ENCODE results near the gene TRAK1.
A peak's percentile ranks its signal among the peaks of the same experiment; 100 is the strongest.

Gene TRAK1

DNA sequence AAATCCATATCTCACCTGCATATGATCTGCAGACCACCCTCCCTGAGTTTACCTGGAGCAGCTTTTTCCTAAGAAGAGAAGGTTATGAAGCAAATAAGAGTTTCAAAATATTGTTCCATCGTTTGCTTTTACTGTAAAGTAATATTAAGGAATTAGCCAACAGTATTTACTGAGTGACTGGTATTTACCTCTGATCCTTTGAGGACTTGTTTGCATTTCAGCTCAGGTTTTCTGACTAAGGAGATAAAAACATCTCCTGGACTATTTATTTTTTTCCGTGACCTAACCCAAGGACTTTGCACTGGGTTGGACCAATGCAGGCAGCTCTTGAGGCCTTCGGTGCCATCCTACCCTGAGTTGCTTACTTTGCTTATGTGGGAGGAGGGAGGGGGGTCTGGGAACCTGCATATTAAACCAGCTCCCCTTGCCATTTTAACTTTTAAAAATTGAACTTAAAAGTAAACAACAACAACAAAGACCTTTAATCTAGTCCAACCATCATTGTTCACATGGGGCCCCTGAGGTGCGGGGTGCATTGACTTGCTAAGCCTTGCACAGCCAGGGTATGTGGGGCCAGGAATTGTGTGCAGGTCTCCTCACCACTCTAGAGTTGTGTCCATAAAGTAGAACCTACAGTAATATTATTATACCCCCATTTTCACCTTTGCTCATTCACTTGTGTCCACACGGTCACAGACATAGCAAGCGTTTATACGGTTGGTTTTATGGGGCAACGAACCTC, 39.3 kb downstream of the TRAK1 start:
- Mint-ChIP-seq H3K27ac (no peak overlapping the region), H3K4me3 (no peak overlapping the region), H3K4me1 (no peaks in the 10 kb centered on the region), H3K36me3 (ENCODE audit: low read depth) (peaks cover 22% of the 10 kb centered on the region), H3K9me3 (no peaks in the 10 kb centered on the region), H3K27me3 (ENCODE audit: low read depth, poor library complexity) (no peaks in the 10 kb centered on the region)
- no peak for DNase-seq
- TF ChIP-seq, protein P1, sequence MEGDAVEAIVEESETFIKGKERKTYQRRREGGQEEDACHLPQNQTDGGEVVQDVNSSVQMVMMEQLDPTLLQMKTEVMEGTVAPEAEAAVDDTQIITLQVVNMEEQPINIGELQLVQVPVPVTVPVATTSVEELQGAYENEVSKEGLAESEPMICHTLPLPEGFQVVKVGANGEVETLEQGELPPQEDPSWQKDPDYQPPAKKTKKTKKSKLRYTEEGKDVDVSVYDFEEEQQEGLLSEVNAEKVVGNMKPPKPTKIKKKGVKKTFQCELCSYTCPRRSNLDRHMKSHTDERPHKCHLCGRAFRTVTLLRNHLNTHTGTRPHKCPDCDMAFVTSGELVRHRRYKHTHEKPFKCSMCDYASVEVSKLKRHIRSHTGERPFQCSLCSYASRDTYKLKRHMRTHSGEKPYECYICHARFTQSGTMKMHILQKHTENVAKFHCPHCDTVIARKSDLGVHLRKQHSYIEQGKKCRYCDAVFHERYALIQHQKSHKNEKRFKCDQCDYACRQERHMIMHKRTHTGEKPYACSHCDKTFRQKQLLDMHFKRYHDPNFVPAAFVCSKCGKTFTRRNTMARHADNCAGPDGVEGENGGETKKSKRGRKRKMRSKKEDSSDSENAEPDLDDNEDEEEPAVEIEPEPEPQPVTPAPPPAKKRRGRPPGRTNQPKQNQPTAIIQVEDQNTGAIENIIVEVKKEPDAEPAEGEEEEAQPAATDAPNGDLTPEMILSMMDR (IDR thresholded peaks at IDR 0.05) = no peak

DNA sequence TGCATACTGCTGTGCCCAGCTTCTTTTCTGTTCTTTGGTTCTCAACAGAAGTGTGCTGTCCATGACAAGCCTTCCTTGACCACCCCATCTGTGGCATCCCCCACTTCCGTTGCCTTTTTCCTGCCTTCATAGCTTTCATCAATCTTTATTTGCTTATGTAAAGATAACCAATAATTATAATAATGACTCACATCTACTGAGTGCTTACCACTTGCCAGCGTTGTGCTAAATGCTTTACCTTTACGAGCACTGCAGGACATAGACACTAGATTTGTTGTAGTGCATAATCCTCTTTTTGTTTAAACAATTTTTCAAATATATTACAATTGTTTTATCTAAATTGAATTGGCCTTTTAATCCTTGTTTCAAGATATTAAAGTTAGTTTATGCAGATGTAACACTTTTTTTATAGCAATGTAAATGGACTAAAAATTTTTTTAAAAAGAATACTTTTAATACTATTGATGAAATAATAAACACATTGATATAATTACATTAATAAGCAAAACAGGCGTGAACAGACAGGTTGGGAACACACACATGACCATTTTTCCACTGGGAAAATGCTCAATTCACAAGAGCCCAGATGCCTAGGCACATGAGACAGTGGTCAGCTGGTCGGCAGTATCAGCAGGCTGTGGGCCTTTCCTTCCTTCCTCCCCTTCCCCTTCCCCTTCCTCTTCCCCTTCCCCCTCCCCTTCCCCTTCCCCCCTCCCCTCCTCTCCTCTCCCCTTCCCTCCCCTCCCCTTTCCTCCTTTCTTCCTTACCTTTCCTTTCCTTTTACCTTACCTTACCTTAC, 42.5 kb downstream of the TRAK1 start:
- H3K36me3 Mint-ChIP-seq (ENCODE audit: low read depth) = peaks cover 4% of the 10 kb centered on the region
- H3K4me3 Mint-ChIP-seq = no peak overlapping the region
- no peaks in the 10 kb centered on the region for H3K4me1 Mint-ChIP-seq
- H3K27me3 Mint-ChIP-seq (ENCODE audit: low read depth, poor library complexity) = no peaks in the 10 kb centered on the region
- H3K27ac Mint-ChIP-seq = no peak overlapping the region
- TF ChIP-seq, protein P1 (IDR thresholded peaks at IDR 0.05) = no peak
- H3K9me3 Mint-ChIP-seq = no peaks in the 10 kb centered on the region
- DNase-seq = no peak

DNA sequence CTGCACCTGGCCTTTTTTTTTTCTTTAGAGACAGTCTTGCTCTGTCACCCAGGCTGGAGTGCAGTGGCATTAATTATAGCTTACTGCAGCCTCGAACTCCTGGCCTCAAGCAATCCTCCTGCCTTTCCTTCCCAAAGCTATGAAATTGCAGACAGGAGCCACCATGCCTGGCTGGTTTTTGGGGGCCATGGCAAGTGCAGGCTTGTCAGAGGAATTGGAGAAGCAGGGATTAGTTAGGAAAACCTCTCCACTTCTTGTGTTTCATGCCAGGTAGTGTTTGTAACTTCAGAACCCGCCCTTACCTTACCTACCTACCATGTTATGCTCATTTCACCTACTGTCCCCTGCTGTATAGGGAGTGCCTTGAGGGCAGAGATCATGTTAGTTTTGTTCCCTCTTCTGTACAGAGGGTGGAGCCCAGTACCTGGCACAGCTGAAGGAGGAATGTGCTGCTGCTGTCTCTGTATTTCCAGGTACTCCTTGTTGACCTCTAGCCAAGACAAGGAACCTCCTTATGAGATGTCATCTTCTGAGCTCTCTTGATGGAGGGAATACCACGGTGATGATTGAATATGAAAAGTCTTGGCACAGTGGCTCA, 43.8 kb downstream of the TRAK1 start:
- Mint-ChIP-seq H3K27ac (no peak overlapping the region), H3K4me1 (no peaks in the 10 kb centered on the region), H3K27me3 (ENCODE audit: low read depth, poor library complexity) (no peaks in the 10 kb centered on the region), H3K9me3 (no peaks in the 10 kb centered on the region), H3K36me3 (ENCODE audit: low read depth) (peaks cover 4% of the 10 kb centered on the region), H3K4me3 (no peak overlapping the region)
- TF ChIP-seq, protein P1 (IDR thresholded peaks at IDR 0.05) = no peak
- no peak for DNase-seq

DNA sequence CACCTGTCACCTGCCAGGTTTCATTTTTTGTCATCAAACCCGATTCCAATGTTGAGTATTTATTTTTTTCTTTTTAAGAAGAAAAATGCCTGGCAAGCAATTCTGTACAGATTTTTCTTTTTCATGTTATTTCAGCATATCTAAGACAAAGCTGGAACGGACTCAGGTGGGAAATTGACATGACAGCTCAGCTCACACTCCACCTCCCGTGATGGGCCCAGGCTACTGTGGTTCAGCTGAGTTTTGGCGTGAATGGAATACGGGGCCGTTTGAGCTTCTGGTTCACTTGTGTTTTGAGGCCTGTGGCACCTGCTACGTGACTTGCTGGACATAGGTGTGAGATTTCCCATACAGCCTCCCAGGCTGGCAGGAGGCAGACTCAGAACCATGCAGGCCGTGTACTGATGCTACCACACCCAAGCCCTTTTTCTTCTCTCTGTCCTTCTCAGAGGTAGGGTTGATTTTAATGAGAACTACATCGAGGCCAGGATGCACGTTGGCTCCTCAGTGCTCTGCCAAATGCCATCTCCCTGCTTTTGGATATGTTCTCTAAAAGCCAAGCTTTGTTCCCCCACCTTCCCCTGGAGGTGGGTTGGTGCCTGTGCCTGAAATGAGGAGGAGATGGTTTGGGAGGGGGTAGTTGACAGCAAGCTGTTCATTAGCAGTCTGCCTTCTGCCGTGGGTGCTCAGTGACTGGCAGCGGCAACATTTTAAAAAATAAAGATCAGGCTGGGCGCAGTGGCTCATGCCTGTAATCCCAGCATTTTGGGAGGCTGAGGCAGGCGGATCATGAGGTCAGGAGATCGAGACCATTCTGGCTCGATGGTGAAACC, 48.7 kb downstream of the TRAK1 start:
- no peak for DNase-seq

DNA sequence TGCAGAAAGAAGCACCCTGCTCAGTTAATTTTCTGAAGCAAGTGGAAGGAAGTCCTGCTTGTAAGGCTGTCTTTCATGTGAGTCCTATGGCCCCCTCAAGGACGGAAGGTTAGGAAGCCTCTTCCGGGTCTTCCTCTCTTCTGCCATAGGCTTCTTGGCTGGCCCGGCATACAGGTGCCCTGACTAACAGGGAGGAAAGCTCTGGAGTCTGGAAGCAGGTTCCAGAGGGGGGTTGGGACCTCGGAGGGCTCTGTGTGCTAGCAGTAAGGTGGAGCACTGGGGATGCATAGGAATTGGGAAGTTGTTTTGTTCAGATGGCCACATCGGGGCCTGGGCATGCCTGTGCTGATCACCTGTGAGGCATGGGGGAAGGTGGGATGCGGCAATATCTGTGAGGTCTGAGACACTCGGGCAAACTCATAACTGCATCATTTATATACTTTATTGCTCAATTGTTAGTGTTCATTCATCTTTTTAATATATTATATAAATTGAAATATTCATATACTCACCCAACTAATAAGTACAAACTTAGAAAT, 49.6 kb downstream of the TRAK1 start:
- peaks cover 11% of the 10 kb centered on the region for H3K4me1 Mint-ChIP-seq
- no peak for DNase-seq
- TF ChIP-seq, protein P1 (IDR thresholded peaks at IDR 0.05) = no peak
- no peaks in the 10 kb centered on the region for H3K9me3 Mint-ChIP-seq
- no peak overlapping the region for H3K27ac Mint-ChIP-seq
- H3K4me3 Mint-ChIP-seq = no peak overlapping the region
- no peaks in the 10 kb centered on the region for H3K27me3 Mint-ChIP-seq (ENCODE audit: low read depth, poor library complexity)
- H3K36me3 Mint-ChIP-seq (ENCODE audit: low read depth) = no peaks in the 10 kb centered on the region

More for the DNA sequence above, 48.7 kb downstream of the TRAK1 start:
- H3K27ac Mint-ChIP-seq = peak overlapping the region; percentile 28
- no peaks in the 10 kb centered on the region for H3K9me3 Mint-ChIP-seq
- H3K27me3 Mint-ChIP-seq (ENCODE audit: low read depth, poor library complexity) = no peaks in the 10 kb centered on the region
- H3K4me3 Mint-ChIP-seq = no peak overlapping the region
- no peaks in the 10 kb centered on the region for H3K36me3 Mint-ChIP-seq (ENCODE audit: low read depth)
- TF ChIP-seq, protein P1 (IDR thresholded peaks at IDR 0.05) = no peak
- peaks cover 11% of the 10 kb centered on the region for H3K4me1 Mint-ChIP-seq
